Epithelial cell of alveolus of lung (primary cell): ENCODE data around the gene SOHLH2. TPM values are rescaled to one million over a fixed set of nuclear protein-coding genes. Genes with fewer than 3 reads are reported as not detected.

Experiments used
- total RNA-seq: library from RNA; depleted of rRNA; stranded (reverse); fragments of >200 nt; gene quantifications from 2 replicates; pipeline ENCODE4 v1.2.1, GENCODE V29; 2015

Gene SOHLH2, protein sequence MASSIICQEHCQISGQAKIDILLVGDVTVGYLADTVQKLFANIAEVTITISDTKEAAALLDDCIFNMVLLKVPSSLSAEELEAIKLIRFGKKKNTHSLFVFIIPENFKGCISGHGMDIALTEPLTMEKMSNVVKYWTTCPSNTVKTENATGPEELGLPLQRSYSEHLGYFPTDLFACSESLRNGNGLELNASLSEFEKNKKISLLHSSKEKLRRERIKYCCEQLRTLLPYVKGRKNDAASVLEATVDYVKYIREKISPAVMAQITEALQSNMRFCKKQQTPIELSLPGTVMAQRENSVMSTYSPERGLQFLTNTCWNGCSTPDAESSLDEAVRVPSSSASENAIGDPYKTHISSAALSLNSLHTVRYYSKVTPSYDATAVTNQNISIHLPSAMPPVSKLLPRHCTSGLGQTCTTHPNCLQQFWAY
- total RNA-seq: 0.39 and 1.3 TPM in 2 replicates

DNA sequence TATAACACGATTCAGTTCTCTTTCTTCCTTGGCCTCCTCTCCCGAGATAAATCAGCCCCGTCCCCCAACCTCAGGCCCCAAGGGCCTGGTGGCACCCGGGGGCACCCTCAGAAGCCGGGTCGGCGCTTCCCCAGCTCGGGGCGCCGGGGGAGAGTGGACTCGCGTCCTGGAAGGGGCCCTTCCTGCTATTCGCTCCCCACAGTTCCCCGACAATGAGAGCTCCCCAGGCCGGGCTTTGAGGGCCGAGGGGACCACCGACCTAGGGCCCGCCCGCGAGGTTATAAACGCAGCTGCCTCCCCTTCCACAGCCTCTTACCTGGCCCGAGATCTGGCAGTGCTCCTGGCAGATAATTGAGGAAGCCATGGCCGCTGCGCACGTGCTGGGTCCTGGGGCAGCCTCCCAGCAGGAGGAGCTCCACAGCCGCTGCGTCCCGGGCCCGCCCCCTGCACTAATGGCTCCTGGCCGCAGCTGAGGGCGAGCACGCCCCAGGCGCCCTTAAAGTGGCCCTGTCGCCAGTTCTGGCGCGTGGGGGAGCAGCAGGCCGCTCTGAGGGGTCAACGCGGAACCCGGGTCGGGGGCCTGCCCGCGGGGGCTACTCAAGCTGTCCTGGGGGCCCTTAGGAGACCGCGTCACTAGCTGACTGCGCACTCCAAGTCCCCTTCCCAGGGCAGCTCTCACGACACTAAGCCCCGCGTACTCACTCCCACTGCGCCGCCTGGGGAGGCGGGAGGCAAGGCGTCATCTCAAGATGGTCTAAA, at the start of gene SOHLH2:
SOHLH2 (minus strand) TSS at position 394 of the 759 bp plus-strand sequence; CDS start at position 364, 30 bp downstream.

DNA sequence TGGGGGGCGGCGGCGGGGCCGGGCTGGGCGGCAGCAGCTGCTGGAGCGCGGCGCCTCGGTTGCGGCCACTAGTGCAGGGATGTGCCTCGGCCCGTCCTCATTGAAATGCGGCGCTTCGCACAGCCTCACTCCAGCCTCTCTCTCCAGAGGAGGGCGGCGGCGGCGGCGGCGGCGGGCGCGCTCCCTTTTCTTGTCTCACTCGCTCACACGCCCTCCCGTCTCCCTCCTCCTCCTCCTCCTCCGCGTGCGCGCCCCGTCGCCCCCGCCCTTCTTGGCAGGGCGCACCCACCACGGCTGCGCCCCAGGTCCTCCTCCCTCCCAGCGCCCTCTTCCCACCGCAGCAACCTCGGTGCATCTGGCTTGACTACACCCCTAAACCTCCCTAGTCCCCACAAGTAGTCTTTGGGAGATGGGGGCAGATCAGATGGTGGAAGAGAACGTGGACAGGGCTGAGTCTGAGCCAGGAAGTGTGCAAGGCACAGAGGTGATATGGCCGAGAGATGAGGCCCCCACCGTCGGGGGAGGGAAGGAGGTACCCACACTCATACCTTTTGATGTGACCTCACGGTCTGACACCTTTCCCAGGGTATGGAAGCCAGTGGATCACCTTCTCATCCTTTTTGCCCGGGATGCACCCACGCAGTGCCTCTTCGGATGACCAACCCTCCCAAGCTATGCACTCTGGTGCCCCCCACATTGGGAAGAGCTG, 83.0 kb downstream of the SOHLH2 start, which contains the start of gene DCLK1:
DCLK1 (minus strand) TSS at position 161 of the 709 bp plus-strand sequence.

Other genes starting within 250 kb of the SOHLH2 start
- 2.2 and 4.1 TPM in 2 replicates for gene DCLK1, start 83.2 kb downstream of the SOHLH2 start, total RNA-seq
- 0.91 and 2.8 TPM in 2 replicates for gene CCDC169, start 83.3 kb upstream of the SOHLH2 start, total RNA-seq
- gene SPART, start 131.8 kb upstream of the SOHLH2 start, total RNA-seq: 39.4 and 51.7 TPM in 2 replicates
- 2.3 TPM in 1 of 2 replicates, not detected in the other for gene CCNA1, start 217.9 kb upstream of the SOHLH2 start, total RNA-seq